PC-9 (cell line): Measurements from ENCODE around the gene PKD2. TPM values are rescaled to one million over a fixed set of nuclear protein-coding genes. Genes with fewer than 3 reads are reported as not detected.

ENCODE experiments used
- BruUV-seq: library from RNA; stranded (reverse); fragments of 400-500 nt; replicated peaks from 2 replicates; lab custom pipeline; 2021; lab: Mats Ljungman, UMichigan
- CTCF ChIA-PET: fragments of 300-600 bp; sonication (Branson Sonifier 250); formaldehyde crosslinking; loops from one replicate; lab custom pipeline; 2022; ENCODE audit warnings: antibody characterized with exemption; lab: Charles Lee
- POLR2A ChIA-PET: fragments of 300-600 bp; sonication (Branson Sonifier 250); formaldehyde crosslinking; loops from one replicate; lab custom pipeline; 2022; ENCODE audit warnings: antibody characterized with exemption; ENCODE audit not compliant: unreplicated experiment; lab: Charles Lee
- DNase-seq, 2 experiments: peaks; one replicate each; pipeline versions ENCODE4 v3.0.0 to v3.0.0-alpha.2; 2015 to 2022; ENCODE audit warnings: mixed read lengths in 1 of 2
- H2AFZ ChIP-seq: fragments of 200-600 bp; sonication (generic); 2 replicates; pipeline ENCODE4 v1.8.1; 2017; ENCODE audit warnings: antibody characterized with exemption
- H3F3A ChIP-seq: fragments of 200-600 bp; sonication (generic); 2 replicates; pipeline ENCODE4 v1.8.1; 2017; ENCODE audit warnings: antibody characterized with exemption, mild to moderate bottlenecking, low read depth; ENCODE audit not compliant: insufficient read depth
- H3K27ac ChIP-seq: fragments of 200-600 bp; sonication (generic); 2 replicates; pipeline ENCODE4 v1.6.1; 2016; ENCODE audit warnings: mixed run types
- H3K27me3 ChIP-seq: fragments of 200-600 bp; sonication (generic); 2 replicates; pipeline ENCODE4 v1.6.1; 2016; ENCODE audit warnings: low read depth, mixed run types; ENCODE audit not compliant: insufficient read depth
- H3K36me3 ChIP-seq: fragments of 200-600 bp; sonication (generic); 2 replicates; pipeline ENCODE4 v1.6.1; 2016; ENCODE audit warnings: low read depth, mixed run types
- H3K4me1 ChIP-seq: fragments of 200-600 bp; sonication (generic); replicated peaks from 2 replicates; pipeline ENCODE4 v1.6.1; 2016; ENCODE audit warnings: mixed run types; ENCODE audit not compliant: insufficient read depth
- H3K4me2 ChIP-seq: fragments of 200-600 bp; sonication (generic); 2 replicates; pipeline ENCODE4 v1.6.1; 2017; ENCODE audit warnings: mixed run types
- H3K4me3 ChIP-seq: fragments of 200-600 bp; sonication (generic); 2 replicates; pipeline ENCODE4 v1.6.1; 2016; ENCODE audit warnings: mixed run types
- H3K79me2 ChIP-seq: fragments of 200-600 bp; sonication (generic); 2 replicates; pipeline ENCODE4 v1.6.1; 2017; ENCODE audit warnings: low read depth, mixed run types
- H3K9me2 ChIP-seq: fragments of 200-600 bp; sonication (generic); 2 replicates; pipeline ENCODE4 v1.8.1; 2017; ENCODE audit warnings: mild to moderate bottlenecking; ENCODE audit not compliant: insufficient read depth
- H3K9me3 ChIP-seq: fragments of 200-600 bp; sonication (generic); 2 replicates; pipeline ENCODE4 v1.8.1; 2016; ENCODE audit warnings: low read depth; ENCODE audit not compliant: insufficient read depth
- H4K20me1 ChIP-seq: fragments of 200-600 bp; sonication (generic); 2 replicates; pipeline ENCODE4 v1.8.1; 2017; ENCODE audit not compliant: insufficient read depth
- EZH2 ChIP-seq: fragments of 200-600 bp; sonication (generic); IDR thresholded peaks from 2 replicates; pipeline ENCODE4 v1.8.0; 2017; ENCODE audit warnings: antibody characterized with exemption, low read depth
- intact Hi-C: fragments of 100-400 bp; cut with micrococcal nuclease; formaldehyde crosslinking; loops from one replicate; pipeline ENCODE4 v1.10.0; 2022; ENCODE audit not compliant: unreplicated experiment
- total RNA-seq: library from RNA; stranded (reverse); gene quantifications from 2 replicates; pipeline ENCODE4 v1.2.3, GENCODE V29; 2021
- TF ChIP-seq, protein P1 (sequence below): fragments of 200-600 bp; sonication (generic); conservative IDR thresholded peaks from 2 replicates; pipeline ENCODE4 v1.6.1; 2017; ENCODE audit warnings: mixed run types, antibody characterized with exemption, mild to moderate bottlenecking, moderate library complexity

Gene PKD2
- total RNA-seq, 1 experiment from 2014 or later: 10.2 TPM

DNA sequence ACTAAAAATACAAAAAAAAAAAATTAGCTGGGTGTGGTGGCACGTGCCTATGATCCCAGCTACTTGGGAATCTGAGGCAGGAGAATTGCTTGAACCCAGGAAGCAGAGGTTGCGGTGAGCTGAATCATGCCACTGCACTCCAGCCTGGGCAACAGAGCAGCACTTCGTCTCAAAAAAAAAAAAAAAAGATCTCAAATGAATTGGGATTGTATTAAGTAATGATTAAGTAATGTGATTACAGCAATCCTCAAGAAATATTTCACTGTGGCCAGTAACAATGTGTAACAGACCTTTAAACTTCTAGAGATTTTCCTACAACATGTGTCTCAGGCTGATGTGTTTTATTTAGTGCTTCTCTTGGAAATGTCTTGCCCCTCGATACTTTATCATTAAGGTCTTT lies 46.8 kb downstream of the PKD2 start:
- ChIA-PET POLR2A (interaction anchor here (0.6 kb wide), 1 partner anchor 59 kb away, joined by 4 read pairs; no protein-coding TSS in a partner anchor), CTCF (interaction anchor here (0.6 to 0.7 kb wide), 2 partner anchors 201 to 268 kb away, joined by 4 to 5 read pairs; no protein-coding TSS in a partner anchor)
- no peak for TF ChIP-seq EZH2
- TF ChIP-seq, protein P1, sequence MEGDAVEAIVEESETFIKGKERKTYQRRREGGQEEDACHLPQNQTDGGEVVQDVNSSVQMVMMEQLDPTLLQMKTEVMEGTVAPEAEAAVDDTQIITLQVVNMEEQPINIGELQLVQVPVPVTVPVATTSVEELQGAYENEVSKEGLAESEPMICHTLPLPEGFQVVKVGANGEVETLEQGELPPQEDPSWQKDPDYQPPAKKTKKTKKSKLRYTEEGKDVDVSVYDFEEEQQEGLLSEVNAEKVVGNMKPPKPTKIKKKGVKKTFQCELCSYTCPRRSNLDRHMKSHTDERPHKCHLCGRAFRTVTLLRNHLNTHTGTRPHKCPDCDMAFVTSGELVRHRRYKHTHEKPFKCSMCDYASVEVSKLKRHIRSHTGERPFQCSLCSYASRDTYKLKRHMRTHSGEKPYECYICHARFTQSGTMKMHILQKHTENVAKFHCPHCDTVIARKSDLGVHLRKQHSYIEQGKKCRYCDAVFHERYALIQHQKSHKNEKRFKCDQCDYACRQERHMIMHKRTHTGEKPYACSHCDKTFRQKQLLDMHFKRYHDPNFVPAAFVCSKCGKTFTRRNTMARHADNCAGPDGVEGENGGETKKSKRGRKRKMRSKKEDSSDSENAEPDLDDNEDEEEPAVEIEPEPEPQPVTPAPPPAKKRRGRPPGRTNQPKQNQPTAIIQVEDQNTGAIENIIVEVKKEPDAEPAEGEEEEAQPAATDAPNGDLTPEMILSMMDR: no peak
- H3F3A ChIP-seq: no peaks in the 10 kb centered on the region
- no peak overlapping the region for H2AFZ ChIP-seq
- H3K4me1 ChIP-seq: no peaks in the 10 kb centered on the region
- H3K27ac ChIP-seq: no peak overlapping the region
- H3K9me2 ChIP-seq: no peaks in the 10 kb centered on the region
- no peaks in the 10 kb centered on the region for H3K27me3 ChIP-seq
- no peaks in the 10 kb centered on the region for H3K9me3 ChIP-seq
- intact Hi-C loops: no loop called here
- no peak overlapping the region for H3K4me3 ChIP-seq
- no peak for DNase-seq
- H4K20me1 ChIP-seq: no peaks in the 10 kb centered on the region
- H3K79me2 ChIP-seq: no peaks in the 10 kb centered on the region
- no peaks in the 10 kb centered on the region for H3K36me3 ChIP-seq
- H3K4me2 ChIP-seq: no peak overlapping the region
- no TSS peak for BruUV-seq

DNA sequence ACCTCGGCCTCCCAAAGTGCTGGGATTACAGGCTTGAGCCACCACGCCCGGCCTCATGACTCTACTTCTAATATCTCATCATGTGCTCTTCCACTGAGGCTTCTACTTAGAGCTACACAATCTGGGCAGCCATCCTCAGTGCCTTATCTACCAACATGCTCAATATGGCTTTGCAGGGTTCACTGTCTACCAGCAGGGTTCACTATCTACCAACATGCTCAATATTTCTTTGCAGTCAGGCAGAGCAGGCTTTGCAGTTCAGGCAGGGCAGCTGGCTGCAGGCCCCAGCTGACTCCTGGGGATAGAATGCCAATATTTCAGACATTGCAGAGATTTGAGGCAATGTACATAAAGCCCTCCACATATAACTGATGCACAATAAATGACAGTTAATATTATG lies 47.5 kb downstream of the PKD2 start:
- ChIA-PET POLR2A (no interaction called here), CTCF (interaction anchor here (0.6 to 0.7 kb wide), 2 partner anchors 202 to 458 kb away, joined by 3 to 4 read pairs; no protein-coding TSS in a partner anchor)
- no peaks in the 10 kb centered on the region for H3K79me2 ChIP-seq
- H2AFZ ChIP-seq: no peak overlapping the region
- no peaks in the 10 kb centered on the region for H4K20me1 ChIP-seq
- peak in 1 of 2 experiments; percentile 18 for DNase-seq
- no peaks in the 10 kb centered on the region for H3K4me1 ChIP-seq
- intact Hi-C loops: loop anchor here (1.0 kb wide), 1 partner anchor 157 kb away; no protein-coding TSS in a partner anchor
- H3K4me2 ChIP-seq: no peak overlapping the region
- no peak overlapping the region for H3K4me3 ChIP-seq
- TF ChIP-seq, protein P1: peak; percentile 58
- TF ChIP-seq EZH2: no peak
- H3K9me2 ChIP-seq: no peaks in the 10 kb centered on the region
- no peaks in the 10 kb centered on the region for H3F3A ChIP-seq
- no peaks in the 10 kb centered on the region for H3K36me3 ChIP-seq
- no peak overlapping the region for H3K27ac ChIP-seq
- H3K27me3 ChIP-seq: no peaks in the 10 kb centered on the region
- BruUV-seq: no TSS peak
- H3K9me3 ChIP-seq: no peaks in the 10 kb centered on the region

DNA sequence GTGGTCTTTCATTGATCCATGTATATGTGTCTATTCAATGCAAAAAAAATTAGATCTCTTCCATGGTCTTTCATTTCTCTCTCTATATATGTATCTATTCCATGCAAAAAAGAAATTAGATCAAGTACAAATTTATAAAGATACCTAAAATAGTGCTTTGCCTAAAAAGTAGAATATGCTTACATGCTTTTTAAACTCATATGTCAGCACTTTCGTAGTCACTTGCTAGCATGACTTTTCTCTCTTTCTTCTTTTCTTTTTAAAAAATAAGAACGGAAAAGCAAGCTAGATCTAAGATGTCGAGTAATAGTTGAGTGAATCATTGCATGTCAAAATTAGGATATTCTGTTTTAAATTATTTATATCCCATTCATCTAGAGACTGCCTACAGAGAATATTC lies 50.9 kb downstream of the PKD2 start:
- no peaks in the 10 kb centered on the region for H3K27me3 ChIP-seq
- no peak overlapping the region for H3K27ac ChIP-seq
- H3K9me3 ChIP-seq: no peaks in the 10 kb centered on the region
- no peaks in the 10 kb centered on the region for H3F3A ChIP-seq
- no peaks in the 10 kb centered on the region for H3K4me1 ChIP-seq
- no peak overlapping the region for H2AFZ ChIP-seq
- TF ChIP-seq, protein P1: no peak
- no peak for TF ChIP-seq EZH2
- H3K36me3 ChIP-seq: no peaks in the 10 kb centered on the region
- POLR2A ChIA-PET: no interaction called here
- no peaks in the 10 kb centered on the region for H4K20me1 ChIP-seq
- BruUV-seq: no TSS peak
- no peak overlapping the region for H3K4me3 ChIP-seq
- intact Hi-C loops: no loop called here
- H3K9me2 ChIP-seq: no peaks in the 10 kb centered on the region
- H3K79me2 ChIP-seq: no peaks in the 10 kb centered on the region
- CTCF ChIA-PET: no interaction called here
- no peak for DNase-seq
- H3K4me2 ChIP-seq: no peak overlapping the region
